ENCODE measurements around the gene EIF3B. TPM values are rescaled to one million over a fixed set of nuclear protein-coding genes. Genes with fewer than 3 reads are reported as not detected.

Gene EIF3B
- total RNA-seq, 1 donor from 2014 or later, result 213 TPM

- Histone ChIP-seq H3K27me3 (ENCODE audit: insufficient read depth, low read length) (peaks cover 4% of the 10 kb centered on the region), H3K9ac (ENCODE audit: low read length) (no peak overlapping the region), H2AFZ (ENCODE audit: low read depth, low read length) (no peak overlapping the region), H3K27ac (ENCODE audit: low read depth, low read length) (no peak overlapping the region), H4K20me1 (ENCODE audit: insufficient read depth, low read length) (no peaks in the 10 kb centered on the region), H3K9me3 (ENCODE audit: insufficient read depth, low read depth, low read length) (no peaks in the 10 kb centered on the region), H3K4me3 (ENCODE audit: insufficient read depth, low read depth, low read length) (no peak overlapping the region), H3K4me2 (ENCODE audit: low read length) (no peak overlapping the region), H3K4me1 (ENCODE audit: insufficient read depth, low read length) (peaks cover 14% of the 10 kb centered on the region), H3K79me2 (ENCODE audit: insufficient read depth, low read length) (no peaks in the 10 kb centered on the region), H3K36me3 (ENCODE audit: insufficient read depth, low read length) (no peaks in the 10 kb centered on the region)
- DNase-seq (ENCODE audit: low read depth) (no peak), FAIRE-seq (no peak)
- peaks cover 14% of the 10 kb centered on the region for H3K4me1 Mint-ChIP-seq (ENCODE audit: low read depth, unreplicated experiment)
- peaks cover 2% of the 10 kb centered on the region for H3K36me3 Mint-ChIP-seq (ENCODE audit: low read depth, unreplicated experiment)
- H3K9me3 Mint-ChIP-seq (ENCODE audit: unreplicated experiment), result peaks cover 2% of the 10 kb centered on the region
- peaks cover 7% of the 10 kb centered on the region for H3K27me3 Mint-ChIP-seq (ENCODE audit: low read depth, unreplicated experiment)
- TF ChIP-seq CTCF (IDR thresholded peaks at IDR 0.05; ENCODE audit: insufficient read depth, low read depth, low read length), result no peak
- no peak for TF ChIP-seq EZH2 (IDR thresholded peaks at IDR 0.05; ENCODE audit: insufficient read depth, low read length)
- H3K27ac Mint-ChIP-seq (ENCODE audit: unreplicated experiment), result no peak overlapping the region
- no peak overlapping the region for H3K4me3 Mint-ChIP-seq (ENCODE audit: unreplicated experiment)
Observed at GRCh38 chr7:2398506-2398905, 43.9 kb downstream of the EIF3B start.

- Histone ChIP-seq H2AFZ (ENCODE audit: low read depth, low read length) (peak overlapping the region; percentile 62), H3K4me1 (ENCODE audit: insufficient read depth, low read length) (peaks cover 21% of the 10 kb centered on the region), H3K36me3 (ENCODE audit: insufficient read depth, low read length) (no peaks in the 10 kb centered on the region), H4K20me1 (ENCODE audit: insufficient read depth, low read length) (peaks cover 8% of the 10 kb centered on the region), H3K9ac (ENCODE audit: low read length) (peak overlapping the region; percentile 69), H3K27ac (ENCODE audit: low read depth, low read length) (peak overlapping the region; percentile 68), H3K4me3 (ENCODE audit: insufficient read depth, low read depth, low read length) (peak overlapping the region; percentile 21), H3K4me2 (ENCODE audit: low read length) (peak overlapping the region; percentile 81), H3K9me3 (ENCODE audit: insufficient read depth, low read depth, low read length) (no peaks in the 10 kb centered on the region), H3K27me3 (ENCODE audit: insufficient read depth, low read length) (peaks cover 4% of the 10 kb centered on the region), H3K79me2 (ENCODE audit: insufficient read depth, low read length) (peaks cover 9% of the 10 kb centered on the region)
- FAIRE-seq (no peak), DNase-seq (ENCODE audit: low read depth) (peak; percentile 97)
- no peak overlapping the region for H3K4me3 Mint-ChIP-seq (ENCODE audit: unreplicated experiment)
- H3K4me1 Mint-ChIP-seq (ENCODE audit: low read depth, unreplicated experiment), result peaks cover 20% of the 10 kb centered on the region
- TF ChIP-seq CTCF (IDR thresholded peaks at IDR 0.05; ENCODE audit: insufficient read depth, low read depth, low read length) (no peak), EZH2 (IDR thresholded peaks at IDR 0.05; ENCODE audit: insufficient read depth, low read length) (no peak)
- peaks cover 4% of the 10 kb centered on the region for H3K27me3 Mint-ChIP-seq (ENCODE audit: low read depth, unreplicated experiment)
- H3K9me3 Mint-ChIP-seq (ENCODE audit: unreplicated experiment), result peaks cover 2% of the 10 kb centered on the region
- H3K36me3 Mint-ChIP-seq (ENCODE audit: low read depth, unreplicated experiment), result peaks cover 2% of the 10 kb centered on the region
- H3K27ac Mint-ChIP-seq (ENCODE audit: unreplicated experiment), result peak overlapping the region; percentile 97
Observed at GRCh38 chr7:2399848-2400587, 45.4 kb downstream of the EIF3B start.

GRCh38 chr7:2402687-2403013, 48.0 kb downstream of the EIF3B start:
- Mint-ChIP-seq H3K27ac (ENCODE audit: unreplicated experiment) (no peak overlapping the region), H3K9me3 (ENCODE audit: unreplicated experiment) (no peaks in the 10 kb centered on the region), H3K4me3 (ENCODE audit: unreplicated experiment) (peak overlapping the region; percentile 79), H3K36me3 (ENCODE audit: low read depth, unreplicated experiment) (no peaks in the 10 kb centered on the region), H3K27me3 (ENCODE audit: low read depth, unreplicated experiment) (no peaks in the 10 kb centered on the region), H3K4me1 (ENCODE audit: low read depth, unreplicated experiment) (peaks cover 27% of the 10 kb centered on the region)
- Histone ChIP-seq H3K79me2 (ENCODE audit: insufficient read depth, low read length) (peaks cover 19% of the 10 kb centered on the region), H3K4me1 (ENCODE audit: insufficient read depth, low read length) (peaks cover 21% of the 10 kb centered on the region), H3K4me3 (ENCODE audit: insufficient read depth, low read depth, low read length) (peak overlapping the region; percentile 68), H4K20me1 (ENCODE audit: insufficient read depth, low read length) (peaks cover 27% of the 10 kb centered on the region), H3K9me3 (ENCODE audit: insufficient read depth, low read depth, low read length) (no peaks in the 10 kb centered on the region), H3K36me3 (ENCODE audit: insufficient read depth, low read length) (no peaks in the 10 kb centered on the region), H3K27me3 (ENCODE audit: insufficient read depth, low read length) (no peaks in the 10 kb centered on the region), H3K27ac (ENCODE audit: low read depth, low read length) (peak overlapping the region; percentile 16), H3K4me2 (ENCODE audit: low read length) (peak overlapping the region; percentile 85), H2AFZ (ENCODE audit: low read depth, low read length) (peak overlapping the region; percentile 80), H3K9ac (ENCODE audit: low read length) (peak overlapping the region; percentile 73)
- FAIRE-seq (no peak), DNase-seq (ENCODE audit: low read depth) (no peak)
- TF ChIP-seq EZH2 (IDR thresholded peaks at IDR 0.05; ENCODE audit: insufficient read depth, low read length) (no peak), CTCF (IDR thresholded peaks at IDR 0.05; ENCODE audit: insufficient read depth, low read depth, low read length) (no peak)
